Liver (tissue), 9 donors: ENCODE data around the gene TMEFF1. TPM values are rescaled to one million over a fixed set of nuclear protein-coding genes. Genes with fewer than 3 reads are reported as not detected.
"Not testable (repeated sequence)": the region's sequence is repeated elsewhere in the genome, so short reads cannot be mapped to it uniquely, and the experiment has no call there.

ENCODE experiments used
- DNase-seq: peaks from one replicate; pipeline ENCODE4 v3.0.0-alpha.2; 2017; ENCODE audit warnings: low spot score
- H3K27ac ChIP-seq, 2 donors: one replicate each; pipeline ENCODE4 v1.7.0; 2013; ENCODE audit warnings: inconsistent platforms in 2 of 2, low read length in 2 of 2, control low read depth in 1 of 2, low read depth in 1 of 2, mild to moderate bottlenecking in 1 of 2
- H3K27me3 ChIP-seq, 4 donors: one replicate each; pipeline versions ENCODE4 v1.6.1 to v1.7.0; 2013; ENCODE audit warnings: low read length in 3 of 4, inconsistent platforms in 1 of 4, mild to moderate bottlenecking in 1 of 4, moderate library complexity in 1 of 4; ENCODE audit not compliant: control insufficient read depth in 4 of 4, insufficient read depth in 4 of 4
- H3K36me3 ChIP-seq, 4 donors: one replicate each; pipeline versions ENCODE4 v1.6.1 to v1.7.0; 2013; ENCODE audit warnings: low read length in 3 of 4, mild to moderate bottlenecking in 3 of 4, low read depth in 1 of 4, moderate library complexity in 1 of 4; ENCODE audit not compliant: control insufficient read depth in 4 of 4, insufficient read depth in 3 of 4
- H3K4me1 ChIP-seq, 4 donors: one replicate each; pipeline versions ENCODE4 v1.6.1 to v1.7.0; 2013; ENCODE audit warnings: low read length in 3 of 4, mild to moderate bottlenecking in 3 of 4, moderate library complexity in 1 of 4; ENCODE audit not compliant: control insufficient read depth in 4 of 4, insufficient read depth in 4 of 4
- H3K4me3 ChIP-seq, 3 donors: one replicate each; pipeline versions ENCODE4 v1.6.1 to v1.7.0; 2013; ENCODE audit warnings: low read length in 3 of 3, control low read depth in 1 of 3, low read depth in 1 of 3, mild to moderate bottlenecking in 1 of 3
- H3K9ac ChIP-seq, 2 donors: one replicate each; pipeline ENCODE4 v1.7.0; 2013; ENCODE audit warnings: low read length in 2 of 2, mild to moderate bottlenecking in 2 of 2, moderate library complexity in 2 of 2, control low read depth in 1 of 2, low read depth in 1 of 2
- H3K9me3 ChIP-seq, 4 donors: one replicate each; pipeline versions ENCODE4 v1.6.1 to v1.7.0; 2013; ENCODE audit warnings: low read length in 3 of 4; ENCODE audit not compliant: control insufficient read depth in 4 of 4
- FOXA1 ChIP-seq: IDR thresholded peaks from 2 replicates; pipeline ENCODE4 v1.6.1; 2016; ENCODE audit warnings: antibody characterized with exemption
- FOXA2 ChIP-seq: IDR thresholded peaks from 2 replicates; pipeline ENCODE4 v1.6.1; 2016; ENCODE audit warnings: antibody characterized with exemption
- GABPA ChIP-seq, 2 donors: IDR thresholded peaks in 1 of 2; conservative IDR thresholded peaks in 1 of 2; 2 replicates each; pipeline ENCODE4 v1.6.1; 2016; ENCODE audit warnings: antibody characterized with exemption in 2 of 2, mild to moderate bottlenecking in 1 of 2, moderate library complexity in 1 of 2
- HNF4G ChIP-seq: IDR thresholded peaks from 2 replicates; pipeline ENCODE4 v1.6.1; 2016; ENCODE audit warnings: antibody characterized with exemption
- SP1 ChIP-seq: IDR thresholded peaks from 2 replicates; pipeline ENCODE4 v1.6.1; 2018; ENCODE audit warnings: antibody characterized with exemption, mild to moderate bottlenecking
- TAF1 ChIP-seq: conservative IDR thresholded peaks from 2 replicates; pipeline ENCODE4 v1.6.1; 2016; ENCODE audit warnings: antibody characterized with exemption, mild to moderate bottlenecking
- YY1 ChIP-seq: IDR thresholded peaks from 2 replicates; pipeline ENCODE4 v1.6.1; 2016; ENCODE audit warnings: antibody characterized with exemption, mild to moderate bottlenecking
- WGBS: extraction: QIAGEN DNeasy Blood & Tissue Kit; methylation state at CpG from one replicate; pipeline ENCODE4 v1.1.7; 2013; 5-methylcytosine and 5-hydroxymethylcytosine counted together
- polyA plus RNA-seq, 2 donors: library from polyadenylated mRNA; stranded (reverse) in 1 of 2; unstranded in 1 of 2; fragments of 200-250 nt in 1 of 2; fragments of >200 nt in 1 of 2; fragmentation: Nextera tagmentation in 1 of 2; extraction: Ambion mirVana in 1 of 2; gene quantifications; one replicate each; pipeline versions ENCODE4 v1.2.1 to v1.2.3, GENCODE V29; 2013 to 2015
- total RNA-seq, 2 donors: library from RNA; depleted of rRNA; stranded (reverse); fragments of >200 nt; gene quantifications; one replicate each; pipeline ENCODE4 v1.2.3, GENCODE V29; 2014
- TF ChIP-seq, protein P1 (sequence below): fragments of 150-350 bp; IDR thresholded peaks from 2 replicates; pipeline ENCODE4 v1.5.1; 2017; ENCODE audit warnings: improper control_type of control experiment, low read depth, low read length; ENCODE audit not compliant: missing input control
- TF ChIP-seq, protein P2 (sequence below): IDR thresholded peaks from 2 replicates; pipeline ENCODE4 v1.6.1; 2016; ENCODE audit warnings: antibody characterized with exemption, mild to moderate bottlenecking
- TF ChIP-seq, protein P3 (sequence below): IDR thresholded peaks from 2 replicates; pipeline ENCODE4 v1.6.1; 2016; ENCODE audit warnings: antibody characterized with exemption
- donor health status: healthy.
- donor health status: healthy.
- donor health status: healthy.
- donor health status: healthy.
- donor health status: healthy.

The TMEFF1 gene
- total and polyA plus RNA-seq, 4 donors, result not detected

DNA sequence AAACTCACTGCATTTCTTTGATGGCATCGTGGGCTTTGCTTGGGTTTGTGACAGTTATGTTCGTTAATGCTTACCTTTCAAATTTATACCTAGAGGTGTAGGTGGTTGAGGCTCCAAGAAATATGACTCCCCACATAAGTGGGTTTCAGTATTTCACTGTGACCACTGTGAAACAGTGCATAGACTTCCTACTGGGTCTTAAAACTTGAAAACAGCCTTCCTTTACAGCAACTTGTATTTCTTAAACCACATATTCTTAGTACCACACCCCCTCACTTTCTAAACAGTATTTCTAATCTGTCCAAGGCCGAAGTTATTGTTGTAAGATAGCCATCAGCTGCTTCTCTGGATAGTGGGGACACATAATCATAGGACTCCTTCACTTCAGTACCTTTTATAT, 48.3 kb downstream of the TMEFF1 start (continued):
- TF ChIP-seq, protein P1, sequence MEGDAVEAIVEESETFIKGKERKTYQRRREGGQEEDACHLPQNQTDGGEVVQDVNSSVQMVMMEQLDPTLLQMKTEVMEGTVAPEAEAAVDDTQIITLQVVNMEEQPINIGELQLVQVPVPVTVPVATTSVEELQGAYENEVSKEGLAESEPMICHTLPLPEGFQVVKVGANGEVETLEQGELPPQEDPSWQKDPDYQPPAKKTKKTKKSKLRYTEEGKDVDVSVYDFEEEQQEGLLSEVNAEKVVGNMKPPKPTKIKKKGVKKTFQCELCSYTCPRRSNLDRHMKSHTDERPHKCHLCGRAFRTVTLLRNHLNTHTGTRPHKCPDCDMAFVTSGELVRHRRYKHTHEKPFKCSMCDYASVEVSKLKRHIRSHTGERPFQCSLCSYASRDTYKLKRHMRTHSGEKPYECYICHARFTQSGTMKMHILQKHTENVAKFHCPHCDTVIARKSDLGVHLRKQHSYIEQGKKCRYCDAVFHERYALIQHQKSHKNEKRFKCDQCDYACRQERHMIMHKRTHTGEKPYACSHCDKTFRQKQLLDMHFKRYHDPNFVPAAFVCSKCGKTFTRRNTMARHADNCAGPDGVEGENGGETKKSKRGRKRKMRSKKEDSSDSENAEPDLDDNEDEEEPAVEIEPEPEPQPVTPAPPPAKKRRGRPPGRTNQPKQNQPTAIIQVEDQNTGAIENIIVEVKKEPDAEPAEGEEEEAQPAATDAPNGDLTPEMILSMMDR, result no peak
- TF ChIP-seq FOXA1, result no peak

DNA sequence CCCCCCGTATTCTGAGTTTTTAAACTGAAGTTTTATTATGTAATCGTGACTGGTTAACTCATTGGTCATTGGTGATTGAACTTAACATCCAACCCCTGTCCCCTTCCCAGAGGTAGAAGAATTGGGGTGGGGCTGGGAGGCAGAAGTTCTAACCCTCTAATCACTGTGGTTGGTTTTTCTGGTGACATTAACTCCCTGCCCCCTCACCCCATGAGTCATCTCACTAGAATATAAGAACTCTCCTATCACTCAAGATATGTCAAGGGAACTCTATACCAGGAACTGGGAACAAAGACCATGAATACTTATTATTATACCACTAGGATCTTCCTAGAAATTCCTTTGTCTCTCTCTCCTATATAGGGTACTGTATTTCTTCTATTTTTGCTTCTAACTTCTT, 52.6 kb downstream of the TMEFF1 start:
- 98% methylated on average over 2 of the region's 2 CpGs for WGBS
- no peaks in the 10 kb centered on the region for H3K4me1 ChIP-seq
- no peaks in the 10 kb centered on the region for H3K27me3 ChIP-seq
- no peak for DNase-seq
- no peaks in the 10 kb centered on the region for H3K36me3 ChIP-seq
- H3K9me3 ChIP-seq, result no peaks in the 10 kb centered on the region
- H3K9ac ChIP-seq, result no peak overlapping the region
- TF ChIP-seq, protein P2, sequence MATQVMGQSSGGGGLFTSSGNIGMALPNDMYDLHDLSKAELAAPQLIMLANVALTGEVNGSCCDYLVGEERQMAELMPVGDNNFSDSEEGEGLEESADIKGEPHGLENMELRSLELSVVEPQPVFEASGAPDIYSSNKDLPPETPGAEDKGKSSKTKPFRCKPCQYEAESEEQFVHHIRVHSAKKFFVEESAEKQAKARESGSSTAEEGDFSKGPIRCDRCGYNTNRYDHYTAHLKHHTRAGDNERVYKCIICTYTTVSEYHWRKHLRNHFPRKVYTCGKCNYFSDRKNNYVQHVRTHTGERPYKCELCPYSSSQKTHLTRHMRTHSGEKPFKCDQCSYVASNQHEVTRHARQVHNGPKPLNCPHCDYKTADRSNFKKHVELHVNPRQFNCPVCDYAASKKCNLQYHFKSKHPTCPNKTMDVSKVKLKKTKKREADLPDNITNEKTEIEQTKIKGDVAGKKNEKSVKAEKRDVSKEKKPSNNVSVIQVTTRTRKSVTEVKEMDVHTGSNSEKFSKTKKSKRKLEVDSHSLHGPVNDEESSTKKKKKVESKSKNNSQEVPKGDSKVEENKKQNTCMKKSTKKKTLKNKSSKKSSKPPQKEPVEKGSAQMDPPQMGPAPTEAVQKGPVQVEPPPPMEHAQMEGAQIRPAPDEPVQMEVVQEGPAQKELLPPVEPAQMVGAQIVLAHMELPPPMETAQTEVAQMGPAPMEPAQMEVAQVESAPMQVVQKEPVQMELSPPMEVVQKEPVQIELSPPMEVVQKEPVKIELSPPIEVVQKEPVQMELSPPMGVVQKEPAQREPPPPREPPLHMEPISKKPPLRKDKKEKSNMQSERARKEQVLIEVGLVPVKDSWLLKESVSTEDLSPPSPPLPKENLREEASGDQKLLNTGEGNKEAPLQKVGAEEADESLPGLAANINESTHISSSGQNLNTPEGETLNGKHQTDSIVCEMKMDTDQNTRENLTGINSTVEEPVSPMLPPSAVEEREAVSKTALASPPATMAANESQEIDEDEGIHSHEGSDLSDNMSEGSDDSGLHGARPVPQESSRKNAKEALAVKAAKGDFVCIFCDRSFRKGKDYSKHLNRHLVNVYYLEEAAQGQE, result no peak
- TF ChIP-seq, protein P1, result no peak
- TF ChIP-seq FOXA2 (no peak), GABPA (IDR thresholded peaks at IDR 0.05 in 1 of 2, conservative IDR thresholded peaks at IDR 0.05 in 1 of 2) (no peak), HNF4G (no peak), TAF1 (no peak), YY1 (no peak), SP1 (no peak)
- TF ChIP-seq, protein P3, sequence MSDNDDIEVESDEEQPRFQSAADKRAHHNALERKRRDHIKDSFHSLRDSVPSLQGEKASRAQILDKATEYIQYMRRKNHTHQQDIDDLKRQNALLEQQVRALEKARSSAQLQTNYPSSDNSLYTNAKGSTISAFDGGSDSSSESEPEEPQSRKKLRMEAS, result no peak
- H3K4me3 ChIP-seq, result no peak overlapping the region
- no peak overlapping the region for H3K27ac ChIP-seq

DNA sequence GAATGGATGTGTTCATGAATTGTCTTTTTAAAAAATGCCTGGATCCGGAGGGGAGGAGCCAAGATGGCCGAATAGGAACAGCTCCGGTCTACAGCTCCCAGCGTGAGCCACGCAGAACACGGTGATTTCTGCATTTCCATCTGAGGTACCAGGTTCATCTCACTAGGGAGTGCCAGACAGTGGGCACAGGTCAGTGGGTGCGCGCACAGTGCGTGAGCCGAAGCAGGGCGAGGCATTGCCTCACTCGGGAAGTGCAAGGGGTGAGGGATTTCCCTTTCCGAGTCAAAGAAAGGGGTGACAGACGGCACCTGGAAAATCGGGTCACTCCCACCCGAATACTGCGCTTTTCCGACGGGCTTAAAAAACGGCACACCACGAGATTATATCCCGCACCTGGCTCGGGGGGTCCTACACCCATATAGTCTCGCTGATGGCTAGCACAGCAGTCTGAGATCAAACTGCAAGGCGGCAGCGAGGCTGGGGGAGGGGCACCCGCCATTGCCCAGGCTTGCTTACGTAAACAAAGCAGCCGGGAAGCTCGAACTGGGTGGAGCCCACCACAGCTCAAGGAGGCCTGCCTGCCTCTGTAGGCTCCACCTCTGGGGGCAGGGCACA, 54.3 kb downstream of the TMEFF1 start:
- H3K9me3 ChIP-seq, H3K36me3 ChIP-seq, H3K27me3 ChIP-seq, H3K27ac ChIP-seq, DNase-seq, H3K4me1 ChIP-seq, H3K4me3 ChIP-seq, H3K9ac ChIP-seq: not testable (repeated sequence)
- WGBS, result 94% methylated on average over 30 of the region's 30 CpGs
